IPS-20b (cell line): ENCODE data around the gene MANEA.
A peak's percentile ranks its signal among the peaks of the same experiment; 100 is the strongest.

Experiments used
- H3K27ac ChIP-seq: one replicate; pipeline ENCODE4 v1.5.1; 2013; ENCODE audit warnings: low read length
- H3K27me3 ChIP-seq: 2 replicates; pipeline ENCODE4 v1.6.1; 2013; ENCODE audit warnings: mild to moderate bottlenecking, low read length, inconsistent platforms; ENCODE audit not compliant: insufficient read depth
- H3K36me3 ChIP-seq: 2 replicates; pipeline ENCODE4 v1.6.1; 2013; ENCODE audit warnings: low read depth, mild to moderate bottlenecking, inconsistent platforms, low read length, moderate library complexity; ENCODE audit not compliant: insufficient read depth
- H3K4me1 ChIP-seq: 2 replicates; pipeline ENCODE4 v1.6.1; 2013; ENCODE audit warnings: mild to moderate bottlenecking, control low read depth, inconsistent platforms, low read length, moderate library complexity; ENCODE audit not compliant: insufficient read depth
- H3K4me3 ChIP-seq: 2 replicates; pipeline ENCODE4 v1.5.1; 2013; ENCODE audit warnings: mild to moderate bottlenecking, low read length, inconsistent platforms
- H3K9ac ChIP-seq: 2 replicates; pipeline ENCODE4 v1.6.1; 2013; ENCODE audit warnings: low read depth, mild to moderate bottlenecking, inconsistent platforms, low read length, moderate library complexity
- H3K9me3 ChIP-seq: 2 replicates; pipeline ENCODE4 v1.6.1; 2013; ENCODE audit warnings: mild to moderate bottlenecking, low read depth, low read length, inconsistent platforms; ENCODE audit not compliant: insufficient read depth

MANEA gene

DNA sequence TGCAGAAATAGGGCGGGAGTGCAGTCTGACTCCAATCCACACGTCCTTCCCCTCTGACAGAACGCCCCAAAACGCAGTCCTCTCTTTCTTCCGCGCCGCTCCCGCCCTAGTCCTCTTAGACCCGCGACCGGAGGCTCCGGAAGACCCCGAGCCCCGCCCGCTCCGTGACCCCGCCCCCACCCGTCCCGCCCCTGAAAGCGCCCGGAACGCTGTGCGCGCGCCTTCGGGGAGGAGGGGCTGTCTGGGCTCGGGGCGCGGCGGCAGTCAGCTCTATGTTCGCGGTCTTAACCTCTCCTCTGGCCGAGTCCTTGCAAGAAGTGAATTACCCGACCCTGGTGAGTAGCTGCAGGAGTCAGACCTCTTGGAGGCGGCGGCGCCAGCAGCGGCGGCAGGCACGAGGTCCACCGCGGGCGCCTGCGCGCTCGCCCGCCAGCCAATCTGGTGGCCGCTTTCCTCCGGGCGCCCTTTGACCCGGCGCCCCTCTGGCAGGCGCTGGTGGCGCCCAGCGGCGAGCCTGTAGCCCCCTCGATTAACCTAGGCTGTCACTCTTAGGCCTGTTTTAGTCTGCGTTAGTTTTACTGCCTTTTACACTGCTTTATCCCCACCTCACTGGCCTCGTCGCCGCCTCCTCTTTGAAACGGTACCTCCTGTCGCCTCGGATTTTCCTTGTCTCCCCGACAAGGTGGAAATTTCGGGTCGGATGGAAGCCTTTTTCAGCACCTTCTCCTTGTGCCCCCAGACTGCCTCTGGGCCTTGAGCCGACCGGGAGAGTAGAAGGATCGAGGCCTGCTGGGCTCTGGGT, at the start of gene MANEA:
TSS of gene MANEA (plus strand) at position 232 of the 802 bp plus-strand sequence. CDS start 8,905 bp downstream, outside the sequence.
- Histone ChIP-seq H3K4me3 (peak within 1 kb of the TSS; percentile 98), H3K9ac (peak within 1 kb of the TSS; percentile 90), H3K4me1 (peaks cover 3% of the 10 kb centered on the region; the same call in 1 of the 2 replicates), H3K36me3 (no peaks in the 10 kb centered on the region), H3K9me3 (no peaks in the 10 kb centered on the region; the same call in 1 of the 2 replicates), H3K27me3 (no peaks in the 10 kb centered on the region), H3K27ac (peak within 1 kb of the TSS; percentile 16)

GRCh38 chr6:95529762-95530161, 47.6 kb upstream of the MANEA start:
- no peaks in the 10 kb centered on the region for H3K36me3 ChIP-seq
- no peaks in the 10 kb centered on the region; the same call in 1 of the 2 replicates for H3K9me3 ChIP-seq
- H3K27me3 ChIP-seq = no peaks in the 10 kb centered on the region
- H3K27ac ChIP-seq = no peak overlapping the region
- H3K4me3 ChIP-seq = peak overlapping the region; percentile 1; the same call in 1 of the 2 replicates
- H3K4me1 ChIP-seq = peaks cover 29% of the 10 kb centered on the region; the same call in 1 of the 2 replicates
- H3K9ac ChIP-seq = no peak overlapping the region

GRCh38 chr6:95530176-95530819, 47.0 kb upstream of the MANEA start:
- H3K9me3 ChIP-seq = no peaks in the 10 kb centered on the region
- peak overlapping the region; percentile 1 for H3K4me3 ChIP-seq
- H3K4me1 ChIP-seq = peaks cover 29% of the 10 kb centered on the region; the same call in 1 of the 2 replicates
- no peaks in the 10 kb centered on the region for H3K27me3 ChIP-seq
- H3K9ac ChIP-seq = no peak overlapping the region
- H3K36me3 ChIP-seq = no peaks in the 10 kb centered on the region
- H3K27ac ChIP-seq = no peak overlapping the region

DNA sequence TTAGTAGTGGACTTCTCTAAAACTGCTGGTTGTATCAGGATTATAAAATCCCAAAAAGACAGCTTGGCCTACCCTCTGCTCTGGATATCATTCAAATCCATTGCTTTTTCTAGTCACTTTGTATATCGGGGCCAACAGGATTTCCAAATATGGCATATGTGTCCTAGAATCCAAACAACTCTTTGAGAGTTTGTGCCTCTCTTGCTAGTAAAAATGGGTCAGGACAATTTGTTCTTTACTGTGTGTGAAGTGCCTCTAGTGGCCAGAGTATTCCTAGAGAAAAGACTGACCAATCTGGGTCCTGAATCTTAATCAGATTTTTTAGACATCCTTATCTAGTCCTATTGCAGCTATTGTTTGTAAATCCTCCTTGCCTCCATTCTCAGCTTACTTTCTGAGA, 33.5 kb upstream of the MANEA start:
- no peaks in the 10 kb centered on the region for H3K36me3 ChIP-seq
- H3K4me1 ChIP-seq = no peaks in the 10 kb centered on the region
- H3K9me3 ChIP-seq = no peaks in the 10 kb centered on the region
- no peaks in the 10 kb centered on the region for H3K27me3 ChIP-seq
- H3K9ac ChIP-seq = no peak overlapping the region
- H3K4me3 ChIP-seq = no peak overlapping the region
- no peak overlapping the region for H3K27ac ChIP-seq

GRCh38 chr6:95544517-95545225, 32.7 kb upstream of the MANEA start:
- Histone ChIP-seq H3K9me3 (no peaks in the 10 kb centered on the region), H3K36me3 (no peaks in the 10 kb centered on the region), H3K27ac (no peak overlapping the region), H3K9ac (no peak overlapping the region), H3K4me1 (no peaks in the 10 kb centered on the region), H3K27me3 (no peaks in the 10 kb centered on the region), H3K4me3 (no peak overlapping the region)

DNA sequence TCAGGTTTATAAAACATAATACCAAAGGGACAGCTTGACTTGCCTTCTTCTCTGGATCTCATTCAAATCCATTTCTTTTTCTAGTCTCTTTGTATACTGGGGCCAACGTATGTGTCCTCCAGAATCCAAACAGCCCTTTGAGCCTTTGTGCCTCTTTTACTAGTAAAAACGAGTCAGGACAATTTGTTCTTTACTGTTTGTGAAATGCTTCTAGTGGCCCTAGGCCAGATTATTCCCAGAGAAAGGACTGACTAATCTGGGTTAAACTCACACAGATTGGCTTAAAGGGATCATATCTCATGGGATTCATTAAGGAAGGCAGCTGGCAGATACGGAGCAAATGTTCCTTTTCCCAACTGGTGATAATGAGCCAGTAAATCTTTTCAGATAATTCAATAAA, 32.1 kb upstream of the MANEA start:
- Histone ChIP-seq H3K4me3 (no peak overlapping the region), H3K4me1 (no peaks in the 10 kb centered on the region), H3K27ac (no peak overlapping the region), H3K9ac (no peak overlapping the region), H3K27me3 (no peaks in the 10 kb centered on the region), H3K9me3 (no peaks in the 10 kb centered on the region), H3K36me3 (no peaks in the 10 kb centered on the region)

DNA sequence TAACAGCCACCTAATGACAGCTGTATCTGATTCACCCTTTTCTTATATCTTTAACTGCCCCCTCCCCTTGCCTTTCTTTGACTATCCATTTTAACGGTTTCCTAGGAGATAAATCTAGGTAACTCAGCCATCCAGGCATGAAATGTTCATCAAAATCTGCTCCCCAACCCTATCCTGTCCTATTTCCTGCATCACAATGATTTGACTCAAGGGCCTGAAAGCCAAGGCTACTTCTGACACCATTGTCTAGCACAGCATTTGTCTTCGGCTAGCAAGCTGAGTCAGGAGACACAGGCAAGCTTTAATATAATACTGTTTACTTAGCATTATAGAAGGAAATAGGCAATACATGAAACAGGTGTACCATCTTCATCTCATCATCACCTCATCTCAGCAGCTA, 31.6 kb upstream of the MANEA start:
- Histone ChIP-seq H3K36me3 (no peaks in the 10 kb centered on the region), H3K27ac (no peak overlapping the region), H3K4me1 (no peaks in the 10 kb centered on the region), H3K9me3 (no peaks in the 10 kb centered on the region), H3K27me3 (no peaks in the 10 kb centered on the region), H3K4me3 (no peak overlapping the region), H3K9ac (no peak overlapping the region)

DNA sequence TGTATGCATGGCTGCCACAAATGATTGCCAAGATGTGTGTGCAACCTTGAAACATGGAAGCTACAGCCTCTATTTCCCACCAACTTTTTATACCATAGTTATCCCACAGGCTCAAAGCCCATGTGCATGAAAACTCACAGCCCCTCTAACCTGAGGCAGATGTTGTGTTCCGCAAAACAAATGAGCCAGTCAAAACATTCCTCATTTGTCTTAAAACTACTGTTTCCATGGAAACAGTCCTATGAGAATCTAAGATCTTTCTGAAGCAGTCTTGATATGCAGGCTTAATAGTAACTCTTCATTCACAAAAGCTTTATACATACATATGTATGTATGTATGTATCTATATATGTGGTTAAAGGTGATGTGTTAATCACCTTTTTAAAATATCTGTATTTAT, 31.2 kb upstream of the MANEA start:
- Histone ChIP-seq H3K9ac (no peak overlapping the region), H3K9me3 (no peaks in the 10 kb centered on the region), H3K36me3 (no peaks in the 10 kb centered on the region), H3K27ac (no peak overlapping the region), H3K4me3 (no peak overlapping the region), H3K27me3 (no peaks in the 10 kb centered on the region), H3K4me1 (no peaks in the 10 kb centered on the region)

GRCh38 chr6:95547043-95547442, 30.3 kb upstream of the MANEA start:
- no peak overlapping the region for H3K9ac ChIP-seq
- no peaks in the 10 kb centered on the region for H3K36me3 ChIP-seq
- no peaks in the 10 kb centered on the region for H3K9me3 ChIP-seq
- no peak overlapping the region for H3K4me3 ChIP-seq
- H3K27ac ChIP-seq = no peak overlapping the region
- no peaks in the 10 kb centered on the region for H3K27me3 ChIP-seq
- no peaks in the 10 kb centered on the region for H3K4me1 ChIP-seq

- no peak overlapping the region for H3K9ac ChIP-seq
- no peak overlapping the region for H3K27ac ChIP-seq
- no peaks in the 10 kb centered on the region for H3K4me1 ChIP-seq
- no peak overlapping the region for H3K4me3 ChIP-seq
- H3K9me3 ChIP-seq = no peaks in the 10 kb centered on the region
- no peaks in the 10 kb centered on the region for H3K27me3 ChIP-seq
- no peaks in the 10 kb centered on the region for H3K36me3 ChIP-seq
These were observed 29.0 kb upstream of the MANEA start for GRCh38 chr6:95548188-95548786.

DNA sequence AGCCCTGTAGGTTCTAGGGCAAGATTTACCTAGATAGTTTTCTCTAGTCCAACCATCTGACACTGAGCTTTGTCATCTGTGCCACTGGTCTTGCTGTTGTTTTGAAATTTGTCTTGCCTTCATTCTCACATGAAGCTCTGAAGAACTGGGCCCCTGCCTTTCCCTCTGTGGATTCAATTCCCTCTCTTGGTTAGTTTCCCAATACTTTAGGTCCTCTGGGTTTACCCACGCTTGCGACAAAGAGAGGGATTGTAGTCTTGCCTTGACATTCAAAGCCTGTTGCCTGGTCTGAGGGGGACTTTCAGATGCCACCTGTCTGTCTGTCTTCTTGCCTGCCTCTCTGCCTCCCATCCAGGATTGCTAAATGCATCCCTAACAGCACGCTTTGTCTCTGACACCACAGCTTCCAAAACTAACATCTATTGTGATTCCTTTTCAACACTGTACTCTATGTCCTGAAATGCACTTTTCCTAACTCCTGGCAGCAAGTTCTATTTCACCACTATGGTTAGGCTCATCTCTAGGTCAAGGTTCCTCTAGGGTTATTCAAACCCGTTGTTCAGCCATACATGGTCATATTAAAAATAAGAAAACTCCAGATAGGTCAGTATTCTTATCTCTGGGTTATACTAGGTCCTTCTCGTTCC, 25.5 kb upstream of the MANEA start:
- Histone ChIP-seq H3K36me3 (no peaks in the 10 kb centered on the region), H3K4me1 (no peaks in the 10 kb centered on the region), H3K4me3 (no peak overlapping the region), H3K9ac (no peak overlapping the region), H3K27ac (no peak overlapping the region), H3K9me3 (no peaks in the 10 kb centered on the region), H3K27me3 (no peaks in the 10 kb centered on the region)
